GM21619 (cell line): ENCODE data around the gene SKIC8.
"Not testable (repeated sequence)": the region's sequence is repeated elsewhere in the genome, so short reads cannot be mapped to it uniquely, and the experiment has no call there.

Source experiments
- ATAC-seq: cut with Tn5 transposase; IDR thresholded peaks from one replicate; pipeline ENCODE4 v1.9.1; 2021; ENCODE audit not compliant: unreplicated experiment

Gene SKIC8

GRCh38 chr15:78257681-78258080 is 41.7 kb downstream of the SKIC8 start:
- no peak for ATAC-seq

GRCh38 chr15:78256044-78256437 is 43.4 kb downstream of the SKIC8 start:
- ATAC-seq: no peak

- no peak for ATAC-seq
Observed at GRCh38 chr15:78255421-78256043, 43.9 kb downstream of the SKIC8 start.

GRCh38 chr15:78251136-78251535 is 48.3 kb downstream of the SKIC8 start:
- ATAC-seq: no peak

- ATAC-seq: no peak
Observed at GRCh38 chr15:78249131-78249530, 50.3 kb downstream of the SKIC8 start.

GRCh38 chr15:78247911-78248310 is 51.5 kb downstream of the SKIC8 start:
- ATAC-seq: no peak

- ATAC-seq: not testable (repeated sequence)
Observed at GRCh38 chr15:78245976-78246620, 53.3 kb downstream of the SKIC8 start.

GRCh38 chr15:78245392-78245791 is 54.0 kb downstream of the SKIC8 start:
- not testable (repeated sequence) for ATAC-seq

GRCh38 chr15:78244893-78245292 is 54.5 kb downstream of the SKIC8 start:
- ATAC-seq: no peak

- ATAC-seq: no peak
Observed at GRCh38 chr15:78244101-78244500, 55.3 kb downstream of the SKIC8 start.

GRCh38 chr15:78243491-78243941 is 55.9 kb downstream of the SKIC8 start:
- no peak for ATAC-seq

GRCh38 chr15:78243058-78243457 is 56.4 kb downstream of the SKIC8 start:
- no peak for ATAC-seq

- no peak for ATAC-seq
Observed at GRCh38 chr15:78242128-78242527, 57.3 kb downstream of the SKIC8 start.

GRCh38 chr15:78241017-78241416 is 58.4 kb downstream of the SKIC8 start:
- peak; percentile 48 for ATAC-seq

GRCh38 chr15:78239811-78240210 is 59.6 kb downstream of the SKIC8 start:
- ATAC-seq: no peak

GRCh38 chr15:78237146-78237545 is 62.3 kb downstream of the SKIC8 start:
- ATAC-seq: no peak

GRCh38 chr15:78236491-78236890 is 62.9 kb downstream of the SKIC8 start:
- ATAC-seq: no peak

GRCh38 chr15:78234515-78235040 is 64.8 kb downstream of the SKIC8 start, which contains the start of gene ACSBG1:
Gene ACSBG1, minus strand, starts transcription at chr15:78234565. Its CDS starts 64 bp downstream, at chr15:78234501.
- no peak for ATAC-seq

GRCh38 chr15:78233496-78233895 is 65.9 kb downstream of the SKIC8 start:
- no peak for ATAC-seq
